HAP-1 (cell line): ENCODE data around the gene PTPRT.
"Not testable (repeated sequence)": the region's sequence is repeated elsewhere in the genome, so short reads cannot be mapped to it uniquely, and the experiment has no call there.

ENCODE experiments used
- DNase-seq, 2 experiments: peaks; one replicate each; pipeline ENCODE4 v3.0.0-alpha.2; 2016 to 2020; ENCODE audit warnings: low spot score in 2 of 2
- H3K27me3 ChIP-seq: fragments of 250-450 bp; sonication (Bioruptor Pico); 2 replicates; pipeline ENCODE4 v1.5.1; 2020; ENCODE audit warnings: low read depth, mild to moderate bottlenecking, moderate library complexity
- H3K36me3 ChIP-seq: fragments of 250-450 bp; sonication (Bioruptor Pico); replicated peaks from 2 replicates; pipeline ENCODE4 v1.5.1; 2020; ENCODE audit warnings: mild to moderate bottlenecking
- H3K4me1 ChIP-seq: fragments of 250-450 bp; sonication (Bioruptor Pico); 2 replicates; pipeline ENCODE4 v1.5.1; 2020; ENCODE audit warnings: mild to moderate bottlenecking
- H3K4me3 ChIP-seq: fragments of 250-450 bp; sonication (Bioruptor Pico); 2 replicates; pipeline ENCODE4 v1.5.1; 2020; ENCODE audit warnings: mild to moderate bottlenecking, moderate library complexity
- H3K9me3 ChIP-seq: fragments of 250-450 bp; sonication (Bioruptor Pico); 2 replicates; pipeline ENCODE4 v1.5.1; 2020; ENCODE audit warnings: mild to moderate bottlenecking, moderate library complexity
- in situ Hi-C: fragments of 300-500 bp; cut with MboI; formaldehyde crosslinking; loops from 3 replicates; pipeline ENCODE4 v1.14.3; 2020; ENCODE audit warnings: low sequenced_read_pairs, inconsistent platforms, mixed read lengths

Gene PTPRT

GRCh38 chr20:42255821-42256220 is 933.9 kb downstream of the PTPRT start:
- Histone ChIP-seq H3K9me3 (no peaks in the 10 kb centered on the region), H3K36me3 (no peaks in the 10 kb centered on the region), H3K4me3 (no peak overlapping the region), H3K4me1 (no peaks in the 10 kb centered on the region), H3K27me3 (no peaks in the 10 kb centered on the region)
- in situ Hi-C loops, result no loop called here
- DNase-seq, result no peak

DNA sequence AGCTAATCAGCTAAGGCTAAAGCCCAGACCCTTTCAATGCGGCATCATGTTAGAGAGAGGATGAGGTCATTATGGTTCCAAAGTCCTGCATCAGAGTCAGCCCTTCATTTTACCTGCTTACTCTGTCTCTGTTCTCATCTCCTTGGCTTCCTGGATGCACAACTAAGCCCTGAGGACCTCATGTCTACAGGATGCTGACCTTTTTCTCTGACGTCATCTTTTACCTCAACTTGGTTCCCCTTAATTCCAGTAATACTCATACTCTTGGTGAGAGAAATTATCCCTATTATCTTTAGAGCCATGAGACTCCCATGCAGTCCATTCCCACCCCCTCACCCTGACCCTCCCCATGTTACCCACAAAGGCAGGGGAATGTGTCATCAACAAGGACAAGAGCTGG is 935.0 kb downstream of the PTPRT start:
- Histone ChIP-seq H3K36me3 (no peaks in the 10 kb centered on the region), H3K4me3 (no peak overlapping the region), H3K9me3 (no peaks in the 10 kb centered on the region), H3K27me3 (no peaks in the 10 kb centered on the region), H3K4me1 (no peaks in the 10 kb centered on the region)
- DNase-seq, result no peak
- in situ Hi-C loops, result no loop called here

DNA sequence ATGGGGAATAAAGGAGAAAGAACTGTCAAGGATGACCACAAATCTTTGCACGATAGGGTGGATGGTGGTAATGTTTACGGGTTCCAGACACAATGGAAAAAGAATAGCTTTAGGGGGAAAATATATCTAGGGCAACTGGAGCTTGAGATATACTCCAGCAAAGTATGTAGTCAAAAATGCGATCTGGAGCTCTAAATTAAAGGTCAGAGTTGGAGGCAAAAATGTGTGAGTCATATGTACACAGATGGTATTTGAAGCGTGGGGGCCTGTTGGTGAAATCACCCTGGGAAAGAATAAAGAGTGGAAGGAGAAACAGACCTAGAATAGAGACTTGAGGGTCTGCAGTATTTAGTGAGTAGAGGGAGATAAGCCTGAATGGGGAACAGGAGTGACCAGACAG is 937.6 kb downstream of the PTPRT start:
- Histone ChIP-seq H3K27me3 (no peaks in the 10 kb centered on the region), H3K4me1 (no peaks in the 10 kb centered on the region), H3K9me3 (no peaks in the 10 kb centered on the region), H3K4me3 (no peak overlapping the region), H3K36me3 (no peaks in the 10 kb centered on the region)
- in situ Hi-C loops, result no loop called here
- no peak for DNase-seq

DNA sequence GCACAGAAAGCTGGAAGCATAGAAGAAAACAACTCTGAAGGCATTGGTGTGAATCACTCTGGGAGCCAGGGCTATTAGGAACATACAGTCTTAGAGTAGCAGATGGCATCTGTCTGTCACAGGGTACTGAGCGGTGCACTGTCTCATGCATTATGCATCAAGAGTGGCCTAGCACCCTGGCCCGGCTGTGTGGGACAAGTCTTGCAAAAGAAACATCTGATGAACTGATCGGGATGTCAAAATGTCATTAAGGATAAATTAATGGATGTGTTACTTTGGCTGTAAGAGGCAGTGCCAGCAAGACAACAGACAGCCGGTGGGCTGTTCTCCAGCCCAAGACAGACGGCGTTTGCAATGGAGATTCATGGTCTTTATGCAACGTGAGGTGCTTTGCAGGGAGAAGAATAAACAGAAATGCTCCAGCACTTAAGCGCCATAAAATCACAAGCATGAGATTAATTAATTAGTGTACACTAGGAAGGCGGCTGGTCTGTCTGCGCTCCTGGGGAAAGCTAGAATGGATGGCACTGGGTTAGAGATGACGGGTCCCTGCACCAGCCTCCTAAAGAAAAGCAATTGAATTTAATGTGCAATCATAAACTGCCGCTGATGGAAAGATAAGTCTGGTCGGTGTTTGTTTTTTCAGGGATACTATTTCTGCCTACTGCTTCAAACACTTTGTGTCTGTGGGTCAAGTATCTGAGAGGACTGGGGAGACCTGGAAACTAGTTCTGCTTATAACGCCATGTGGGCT is 970.9 kb downstream of the PTPRT start:
- Histone ChIP-seq H3K36me3 (no peaks in the 10 kb centered on the region), H3K27me3 (no peaks in the 10 kb centered on the region), H3K9me3 (no peaks in the 10 kb centered on the region), H3K4me1 (no peaks in the 10 kb centered on the region), H3K4me3 (no peak overlapping the region)
- in situ Hi-C loops, result no loop called here
- DNase-seq, result no peak

- in situ Hi-C loops, result no loop called here
Measured at GRCh38 chr20:42214074-42214473, 975.6 kb downstream of the PTPRT start.

GRCh38 chr20:42212391-42212790 is 977.3 kb downstream of the PTPRT start:
- no peaks in the 10 kb centered on the region for H3K9me3 ChIP-seq
- DNase-seq, result no peak
- H3K36me3 ChIP-seq, result no peaks in the 10 kb centered on the region
- no peaks in the 10 kb centered on the region for H3K27me3 ChIP-seq
- H3K4me1 ChIP-seq, result no peaks in the 10 kb centered on the region
- no peak overlapping the region for H3K4me3 ChIP-seq
- in situ Hi-C loops, result no loop called here

More at GRCh38 chr20:42214074-42214473, 975.6 kb downstream of the PTPRT start:
- H3K27me3 ChIP-seq, result no peaks in the 10 kb centered on the region
- DNase-seq, result no peak
- no peaks in the 10 kb centered on the region for H3K9me3 ChIP-seq
- no peaks in the 10 kb centered on the region for H3K36me3 ChIP-seq
- no peaks in the 10 kb centered on the region for H3K4me1 ChIP-seq
- H3K4me3 ChIP-seq, result no peak overlapping the region

- H3K4me3 ChIP-seq, H3K27me3 ChIP-seq, H3K36me3 ChIP-seq, H3K4me1 ChIP-seq, H3K9me3 ChIP-seq, in situ Hi-C loops, DNase-seq: not testable (repeated sequence)
Measured at GRCh38 chr20:42206557-42206956, 983.1 kb downstream of the PTPRT start.

GRCh38 chr20:42204109-42204660 is 985.5 kb downstream of the PTPRT start:
- H3K4me3 ChIP-seq, result no peak overlapping the region
- in situ Hi-C loops, result no loop called here
- H3K4me1 ChIP-seq, result no peaks in the 10 kb centered on the region
- H3K9me3 ChIP-seq, result no peaks in the 10 kb centered on the region
- no peaks in the 10 kb centered on the region for H3K27me3 ChIP-seq
- no peaks in the 10 kb centered on the region for H3K36me3 ChIP-seq
- DNase-seq, result no peak

GRCh38 chr20:42197599-42197998 is 992.1 kb downstream of the PTPRT start:
- H3K4me1 ChIP-seq, result no peaks in the 10 kb centered on the region
- H3K36me3 ChIP-seq, result no peaks in the 10 kb centered on the region
- in situ Hi-C loops, result no loop called here
- no peaks in the 10 kb centered on the region; the same call in 1 of the 2 replicates for H3K9me3 ChIP-seq
- no peaks in the 10 kb centered on the region for H3K27me3 ChIP-seq
- no peak overlapping the region for H3K4me3 ChIP-seq
- DNase-seq, result no peak

DNA sequence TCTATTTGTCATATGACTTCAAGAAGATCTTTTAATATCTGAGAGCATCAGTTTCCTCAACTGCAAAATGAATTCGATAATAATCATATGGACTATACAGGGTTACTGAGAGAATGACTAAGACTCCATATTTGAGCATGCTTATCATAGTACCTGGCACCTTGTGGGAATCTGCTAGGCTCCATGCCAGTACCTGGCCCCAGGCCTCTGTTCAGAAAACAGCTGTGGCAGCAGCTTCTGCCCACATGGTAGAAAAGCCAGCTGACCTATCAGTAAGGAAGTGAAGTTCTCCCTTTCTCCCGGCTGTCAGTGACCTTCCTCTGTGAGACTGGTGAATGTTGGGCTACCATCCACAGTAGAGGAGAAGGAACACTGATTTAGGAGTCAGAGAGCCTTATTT is 996.6 kb downstream of the PTPRT start:
- H3K27me3 ChIP-seq, result no peaks in the 10 kb centered on the region
- no peak overlapping the region for H3K4me3 ChIP-seq
- DNase-seq, result no peak
- no peaks in the 10 kb centered on the region for H3K4me1 ChIP-seq
- H3K9me3 ChIP-seq, result no peaks in the 10 kb centered on the region; the same call in 1 of the 2 replicates
- H3K36me3 ChIP-seq, result no peaks in the 10 kb centered on the region
- in situ Hi-C loops, result no loop called here

- in situ Hi-C loops, result no loop called here
- H3K4me3 ChIP-seq, result no peak overlapping the region
- H3K36me3 ChIP-seq, result no peaks in the 10 kb centered on the region
- no peaks in the 10 kb centered on the region for H3K4me1 ChIP-seq
- H3K27me3 ChIP-seq, result no peaks in the 10 kb centered on the region
- no peak for DNase-seq
- H3K9me3 ChIP-seq, result no peaks in the 10 kb centered on the region; the same call in 1 of the 2 replicates
Measured at GRCh38 chr20:42192321-42192720, 997.4 kb downstream of the PTPRT start.

DNA sequence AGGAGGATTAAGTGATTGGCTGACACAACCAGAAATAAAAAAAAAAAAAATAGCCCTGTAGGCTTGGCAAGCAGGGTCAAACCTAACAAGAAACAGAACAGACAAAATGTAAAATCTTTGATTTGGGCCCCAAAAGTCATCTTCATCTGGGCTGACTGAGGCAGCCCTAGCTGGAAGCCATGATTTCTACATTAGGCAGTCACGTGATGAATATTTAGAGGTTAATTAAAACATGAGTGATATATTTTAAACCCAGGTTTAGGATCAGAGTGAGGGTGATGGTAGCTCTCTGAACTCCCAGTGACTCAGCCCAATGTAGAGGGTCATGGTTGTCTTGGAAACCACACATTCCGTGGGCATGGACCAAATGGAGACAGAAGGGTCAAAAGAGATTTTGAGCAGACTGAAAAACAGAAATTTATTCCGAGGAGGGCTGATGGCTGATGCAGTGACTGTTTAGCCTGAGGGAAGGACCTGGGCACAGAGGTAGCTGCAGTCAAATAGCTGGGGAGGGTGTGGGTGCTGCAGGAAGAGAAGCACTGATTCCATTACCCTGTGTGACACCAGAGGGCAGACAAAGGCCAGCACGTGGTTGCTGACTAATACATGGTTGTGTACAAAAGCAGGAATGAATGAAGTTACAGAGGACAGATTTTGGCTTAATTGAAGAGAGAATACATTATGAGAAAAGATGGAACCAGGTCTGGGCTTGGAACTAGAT is 998.4 kb downstream of the PTPRT start:
- H3K9me3 ChIP-seq, result no peaks in the 10 kb centered on the region; the same call in 1 of the 2 replicates
- no peak for DNase-seq
- no peaks in the 10 kb centered on the region for H3K4me1 ChIP-seq
- H3K36me3 ChIP-seq, result no peaks in the 10 kb centered on the region
- H3K4me3 ChIP-seq, result no peak overlapping the region
- no peaks in the 10 kb centered on the region for H3K27me3 ChIP-seq
- in situ Hi-C loops, result no loop called here

DNA sequence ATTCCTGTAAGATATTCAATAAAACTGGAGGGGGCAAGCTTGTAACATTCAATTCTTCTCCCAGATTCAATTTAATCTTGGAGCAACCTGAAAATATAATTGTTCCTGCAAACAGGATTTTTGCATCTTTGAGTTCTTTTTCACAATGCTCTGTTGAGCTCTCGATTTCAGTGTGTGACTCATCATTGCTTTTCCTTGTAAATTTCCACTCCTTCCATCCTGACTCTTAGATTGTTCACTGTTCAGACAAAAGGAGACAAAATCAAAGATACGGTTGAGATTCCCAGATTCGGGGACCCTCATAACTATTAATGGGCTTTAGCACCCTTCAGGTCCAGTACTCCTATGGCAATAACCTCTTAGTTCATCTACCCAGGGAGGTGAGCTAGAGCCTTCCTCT is 999.6 kb downstream of the PTPRT start:
- no peaks in the 10 kb centered on the region for H3K27me3 ChIP-seq
- in situ Hi-C loops, result no loop called here
- no peaks in the 10 kb centered on the region for H3K9me3 ChIP-seq
- H3K4me1 ChIP-seq, result no peaks in the 10 kb centered on the region
- H3K36me3 ChIP-seq, result no peaks in the 10 kb centered on the region
- H3K4me3 ChIP-seq, result no peak overlapping the region
- no peak for DNase-seq

DNA sequence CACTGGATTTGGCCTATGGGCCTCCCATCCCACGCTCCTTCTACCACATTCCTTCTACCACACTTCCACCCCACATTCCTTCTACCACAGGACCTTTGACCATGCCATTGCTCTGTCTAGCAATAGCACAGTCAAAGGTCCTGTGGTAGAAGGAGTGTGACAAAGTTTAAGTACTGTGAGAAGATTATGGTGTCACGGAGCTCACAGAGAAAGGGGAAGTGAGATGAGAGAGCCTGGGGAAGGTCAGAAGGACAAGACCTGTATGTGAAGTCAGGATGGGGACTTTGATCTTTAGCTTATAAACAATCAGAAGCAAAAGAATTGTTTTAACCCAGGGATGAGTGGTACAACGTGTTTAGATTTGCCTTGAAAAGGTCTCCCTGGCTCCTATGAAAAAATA is 1003.4 kb downstream of the PTPRT start:
- DNase-seq, result no peak
- no peaks in the 10 kb centered on the region for H3K9me3 ChIP-seq
- H3K27me3 ChIP-seq, result no peaks in the 10 kb centered on the region
- H3K4me1 ChIP-seq, result no peaks in the 10 kb centered on the region
- in situ Hi-C loops, result no loop called here
- H3K4me3 ChIP-seq, result no peak overlapping the region
- no peaks in the 10 kb centered on the region for H3K36me3 ChIP-seq
